Activated T-cell treated with anti-CD3 and anti-CD28 coated beads for 4 hours (primary cell): ENCODE measurements around the gene INHA.

Experiments used
- DNase-seq: peaks from one replicate; pipeline ENCODE4 v3.0.0-alpha.2; 2020

Gene INHA

DNA sequence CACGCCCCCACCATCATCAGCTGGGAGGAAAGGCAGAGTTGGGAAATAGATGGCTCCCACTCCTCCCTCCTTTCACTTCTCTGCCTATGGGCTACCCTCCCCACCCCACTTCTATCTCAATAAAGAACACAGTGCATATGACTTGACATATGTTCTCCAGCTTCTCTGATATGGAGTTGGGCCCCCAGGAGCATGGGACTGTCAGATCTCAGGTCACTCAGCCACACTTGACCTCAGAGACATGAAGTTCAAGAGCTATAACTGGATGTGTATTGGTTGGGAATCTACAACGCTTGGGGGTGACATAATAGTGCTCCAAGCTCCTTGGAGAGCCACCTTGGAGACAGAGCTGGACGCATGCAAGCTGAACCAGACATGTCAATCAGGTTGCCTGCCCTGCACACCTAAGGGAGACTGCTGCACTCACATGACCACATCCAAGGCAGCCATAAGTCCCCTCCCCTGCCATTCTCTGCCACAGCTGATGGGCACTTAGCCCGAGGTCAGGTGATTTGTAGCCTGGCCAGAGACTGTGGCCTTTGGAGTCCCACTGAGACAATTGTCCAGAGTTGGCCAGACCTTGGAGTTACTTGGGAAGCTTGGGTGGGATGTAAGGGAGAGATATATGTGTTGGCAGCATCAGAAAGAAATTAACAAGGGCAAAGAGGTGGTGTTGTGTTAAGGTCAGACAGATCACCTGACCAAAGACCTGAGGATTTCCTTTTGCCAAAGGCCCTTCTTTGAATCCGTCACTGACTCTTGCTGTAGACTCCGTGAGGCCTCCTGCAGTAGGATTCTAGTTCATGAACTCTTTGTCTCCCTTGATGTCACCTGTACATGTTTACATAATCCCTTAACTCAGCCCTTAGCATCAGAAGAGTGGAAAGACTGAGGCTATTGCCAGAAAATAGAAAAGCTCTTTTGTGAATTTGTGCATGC is 3.7 kb downstream of the INHA start:
- DNase-seq, result no peak

DNA sequence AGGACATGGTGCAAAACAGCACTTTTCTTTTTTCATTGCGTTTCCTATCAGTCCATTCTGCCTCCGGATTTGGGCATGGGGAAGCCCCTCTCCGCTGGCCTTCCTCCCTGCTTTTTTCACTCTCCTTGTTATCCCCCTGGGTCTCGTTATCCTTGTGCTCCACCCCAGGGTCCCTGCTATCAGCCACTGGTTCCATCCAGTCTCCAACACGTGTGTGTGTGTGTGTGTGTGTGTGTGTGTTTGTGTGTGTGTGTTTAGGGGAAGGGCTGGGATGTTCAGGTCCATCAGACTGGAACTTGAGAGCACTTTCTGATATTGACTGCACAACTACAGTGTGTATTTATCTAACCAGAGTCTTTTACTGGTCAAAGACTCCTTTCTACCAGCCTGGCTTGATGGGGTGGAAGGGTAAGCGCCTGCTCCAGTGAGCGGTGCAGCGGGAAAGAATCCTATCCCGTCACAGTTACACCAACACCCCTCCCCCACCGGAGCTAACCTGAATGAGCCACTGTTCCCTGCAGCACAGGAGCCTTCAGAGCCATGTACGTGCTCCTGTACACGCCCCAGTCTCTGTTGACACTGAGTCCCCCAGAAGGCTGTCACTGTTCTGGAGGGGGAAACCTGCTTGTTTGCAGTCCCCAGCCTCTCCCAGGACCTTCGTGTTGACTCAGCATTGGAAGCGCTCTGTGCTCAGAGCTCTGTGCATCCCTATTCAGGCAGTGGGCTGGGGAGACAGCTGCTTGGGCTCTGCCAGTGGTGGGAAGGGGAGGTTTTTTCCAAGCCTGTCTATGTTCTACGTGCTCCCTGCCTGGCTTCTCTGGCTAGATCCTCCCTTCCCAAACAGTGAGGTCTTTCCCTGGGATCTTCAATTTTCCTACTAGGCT is 4.6 kb downstream of the INHA start:
- DNase-seq, result no peak

DNA sequence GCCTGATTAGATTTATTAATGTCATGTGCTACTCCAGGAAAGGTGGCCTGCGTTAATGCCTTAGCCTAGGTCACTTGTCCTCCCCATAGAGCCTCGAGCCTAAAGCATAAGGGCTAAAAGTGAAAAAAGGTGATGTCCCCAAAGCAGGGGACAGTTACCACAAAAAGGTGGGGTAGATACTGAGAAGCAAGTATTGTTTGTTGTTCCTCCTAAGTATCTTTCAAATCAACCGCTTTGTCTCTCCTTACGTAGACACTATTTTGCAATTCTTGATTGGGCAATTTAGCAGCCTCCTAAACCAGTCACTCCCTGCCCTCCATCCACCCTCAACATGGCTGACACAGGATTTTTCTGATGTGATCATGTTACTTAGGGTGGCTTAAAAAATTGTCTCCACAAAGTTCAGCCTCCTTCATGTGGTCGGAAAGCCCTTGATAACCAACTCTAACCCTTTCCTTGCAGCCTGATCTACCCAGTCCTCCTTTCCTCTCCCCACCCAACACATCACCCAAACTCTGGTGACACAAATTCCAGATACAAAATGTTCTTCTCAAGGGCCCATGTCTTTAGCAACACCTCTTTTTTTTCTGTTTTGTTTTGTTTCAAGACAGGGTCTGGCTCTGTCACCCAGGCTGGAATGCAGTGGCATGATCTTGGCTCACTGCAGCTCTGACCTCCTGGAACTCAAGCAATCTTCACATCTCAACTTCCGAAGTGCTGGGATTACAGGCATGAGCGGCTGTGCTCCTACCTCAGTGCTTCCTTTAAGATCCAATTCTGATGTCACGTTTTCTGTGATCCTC is 6.9 kb downstream of the INHA start:
- DNase-seq, result no peak

- DNase-seq, result no peak
These were observed 9.2 kb downstream of the INHA start for GRCh38 chr2:219581346-219581745.

DNA sequence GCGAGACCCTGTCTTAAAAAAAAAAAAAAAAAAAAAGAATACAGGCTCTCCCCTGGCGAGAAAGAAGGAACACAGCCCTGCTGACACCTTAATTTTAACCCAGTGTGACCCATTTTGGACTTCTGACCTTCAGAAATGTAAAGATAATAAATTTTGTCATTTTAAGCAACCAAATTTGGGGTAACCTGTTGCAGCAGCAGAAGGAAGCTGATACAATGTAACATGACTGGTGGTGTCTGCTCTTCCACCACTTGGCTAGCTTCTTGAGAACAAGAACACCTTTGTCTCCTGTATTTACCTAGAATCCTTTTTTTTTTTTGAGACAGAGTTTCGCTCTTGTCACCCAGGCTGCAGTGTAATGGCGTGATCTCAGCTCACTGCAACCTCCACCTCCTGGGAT is 19.0 kb downstream of the INHA start:
- no peak for DNase-seq

- DNase-seq, result no peak
These were observed 20.6 kb downstream of the INHA start for GRCh38 chr2:219592736-219593135.

DNA sequence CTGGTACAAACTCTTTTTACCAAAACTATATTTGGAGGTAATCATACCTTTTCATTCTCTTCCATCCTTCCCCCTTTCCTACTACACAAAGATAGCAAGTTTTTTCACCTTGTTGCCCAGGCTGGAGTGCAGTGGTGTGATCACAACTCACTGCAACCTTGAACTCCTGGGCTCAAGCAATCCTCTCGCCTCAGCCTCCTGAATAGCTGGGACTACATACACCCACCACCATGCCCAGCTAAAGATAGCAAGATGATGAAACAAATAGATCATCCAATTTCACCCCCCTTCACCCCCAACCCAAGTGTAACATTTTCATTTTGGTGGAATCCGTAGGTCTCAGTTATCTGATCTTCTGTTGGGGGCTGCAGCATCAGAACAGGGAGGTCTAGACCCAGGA is 21.0 kb downstream of the INHA start:
- no peak for DNase-seq

- DNase-seq, result no peak
These were observed 23.1 kb downstream of the INHA start for GRCh38 chr2:219595256-219595655.

GRCh38 chr2:219596954-219597551 is 24.9 kb downstream of the INHA start:
- DNase-seq, result no peak

GRCh38 chr2:219597552-219598307 is 25.6 kb downstream of the INHA start, which contains the start of gene STK11IP:
STK11IP (plus strand) TSS chr2:219597857; CDS start chr2:219598120, 263 bp downstream.
- peak; percentile 85 for DNase-seq

- no peak for DNase-seq
These were observed 26.4 kb downstream of the INHA start for GRCh38 chr2:219598308-219599078.

GRCh38 chr2:219603771-219604170 is 31.7 kb downstream of the INHA start:
- no peak for DNase-seq

- no peak for DNase-seq
These were observed 33.5 kb downstream of the INHA start for GRCh38 chr2:219605607-219605954.

- no peak for DNase-seq
These were observed 35.8 kb downstream of the INHA start for GRCh38 chr2:219607931-219608330.

DNA sequence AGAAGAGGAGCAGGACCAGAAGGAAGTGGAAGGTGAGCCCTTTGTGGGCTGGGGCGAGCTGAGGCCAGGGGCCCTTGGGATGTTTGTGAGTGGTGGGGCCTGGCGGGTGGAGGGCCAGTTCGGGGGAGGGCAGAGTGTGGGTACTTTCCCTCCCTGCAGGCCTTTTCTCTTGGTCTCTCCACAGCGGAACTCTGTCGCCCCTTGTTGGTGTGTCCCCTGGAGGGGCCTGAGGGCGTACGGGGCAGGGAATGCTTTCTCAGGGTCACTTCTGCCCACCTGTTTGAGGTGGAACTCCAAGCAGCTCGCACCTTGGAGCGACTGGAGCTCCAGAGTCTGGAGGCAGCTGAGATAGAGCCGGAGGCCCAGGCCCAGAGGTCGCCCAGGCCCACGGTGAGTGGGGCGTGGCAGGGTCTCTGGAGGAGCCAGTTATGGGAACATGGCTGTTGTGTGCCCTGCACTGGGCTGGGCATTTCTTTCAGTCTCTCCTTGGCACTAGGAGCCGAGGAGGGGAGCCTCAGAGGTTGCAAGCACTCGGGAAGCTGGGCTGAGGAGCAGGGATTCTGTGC is 36.4 kb downstream of the INHA start:
- no peak for DNase-seq

- DNase-seq, result no peak
These were observed 37.1 kb downstream of the INHA start for GRCh38 chr2:219609149-219609750.

- DNase-seq, result no peak
These were observed 39.2 kb downstream of the INHA start for GRCh38 chr2:219611306-219611705.

GRCh38 chr2:219611866-219612576 is 39.9 kb downstream of the INHA start:
- no peak for DNase-seq

DNA sequence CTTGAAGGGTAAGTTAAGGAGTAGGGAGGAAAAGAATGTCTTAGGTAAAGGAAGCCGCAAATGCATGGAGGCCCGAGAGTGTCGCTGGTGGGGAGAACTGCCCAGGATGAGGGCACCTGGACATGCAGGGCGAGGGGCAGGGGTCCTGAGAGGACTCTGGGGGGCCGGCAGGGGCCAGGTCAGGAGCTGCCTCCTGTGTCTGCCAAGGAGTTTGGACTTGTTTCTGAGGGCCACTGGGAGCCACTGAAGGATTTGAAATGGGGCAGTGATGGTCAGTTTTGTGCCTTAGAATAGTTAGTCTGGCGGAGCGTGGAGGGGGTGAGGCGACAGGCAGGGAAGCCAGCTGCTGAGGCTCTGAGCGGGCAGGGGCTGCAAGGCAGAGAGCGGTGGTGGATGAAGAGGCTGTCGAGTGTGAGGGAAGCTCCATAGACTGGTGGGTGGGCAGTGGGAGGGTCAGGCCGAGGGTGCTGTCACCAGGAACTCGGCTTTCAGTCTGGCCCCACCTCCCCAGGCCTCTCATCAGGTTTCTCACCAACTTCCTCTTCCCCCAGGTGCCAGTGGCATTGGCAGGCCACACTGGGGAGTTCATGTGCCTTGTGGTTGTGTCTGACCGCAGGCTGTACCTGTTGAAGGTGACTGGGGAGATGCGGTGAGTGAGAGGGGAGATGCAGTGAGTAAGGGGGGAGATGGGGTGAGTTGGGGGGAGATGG is 40.6 kb downstream of the INHA start:
- no peak for DNase-seq
